ENCODE results near the gene TEAD1.

TEAD1 gene

GRCh38 chr11:12667646-12668045 lies 6.6 kb upstream of the TEAD1 start:
- DNase-seq: no peak

DNA sequence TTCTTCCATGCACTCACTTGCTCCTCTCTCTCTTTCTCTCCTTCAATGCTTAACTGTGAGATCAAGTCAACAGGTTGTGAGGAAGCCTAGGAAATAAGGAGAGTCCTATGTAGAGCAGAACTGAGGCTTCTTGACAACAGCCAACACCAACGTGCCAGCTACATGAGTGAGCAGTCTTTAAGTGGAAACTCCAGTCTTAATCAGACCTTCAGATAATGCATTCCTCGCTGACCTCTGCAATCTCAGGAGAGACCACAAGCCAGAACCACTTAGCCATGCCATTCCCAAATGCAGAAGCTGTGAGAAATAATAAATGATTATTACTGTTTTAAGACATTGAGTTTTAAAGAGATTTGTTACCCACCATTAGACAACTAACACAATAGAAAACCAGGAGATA lies 6.1 kb upstream of the TEAD1 start:
- no peak for DNase-seq

DNA sequence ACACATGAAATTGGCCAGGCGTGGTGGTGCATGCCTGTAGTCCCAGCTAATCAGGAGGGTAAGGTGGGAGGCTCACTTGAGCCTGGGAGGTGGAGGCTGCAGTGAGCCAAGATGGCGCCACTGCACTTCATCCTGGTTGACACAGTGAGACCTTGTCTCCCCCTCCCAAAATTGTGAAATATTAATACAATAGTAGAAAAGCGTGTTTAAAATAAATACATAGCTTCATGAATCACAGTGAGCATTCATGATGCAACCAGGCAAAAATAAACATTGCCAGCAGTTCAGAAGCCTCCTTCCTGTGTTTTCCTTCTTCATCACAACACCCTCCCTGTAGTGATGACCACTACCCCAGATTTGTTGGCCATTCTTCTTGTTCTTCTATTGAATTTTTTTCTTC lies 4.3 kb upstream of the TEAD1 start:
- DNase-seq: no peak

DNA sequence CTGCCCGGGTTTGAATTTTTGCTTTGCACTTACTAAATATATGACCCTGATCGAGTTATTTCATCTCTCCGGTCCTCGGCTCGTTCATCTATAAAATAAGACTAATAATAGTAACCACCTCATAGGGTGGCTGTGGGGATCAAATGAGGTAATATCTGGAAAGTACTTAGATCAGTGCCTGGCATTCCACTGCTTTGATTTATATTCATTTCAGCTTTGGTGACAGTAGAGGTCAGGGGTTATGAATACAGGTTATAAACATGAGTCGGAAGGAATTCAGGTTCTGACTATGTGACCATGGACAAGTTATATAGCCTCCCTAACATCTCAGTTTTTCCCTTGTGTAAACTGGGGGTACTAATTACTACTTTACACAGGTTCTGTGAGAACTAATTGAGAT lies 2.9 kb upstream of the TEAD1 start:
- no peak for DNase-seq

GRCh38 chr11:12673601-12673923 lies 659 bp upstream of the TEAD1 start:
- DNase-seq: no peak

- no peak for DNase-seq
Observed at GRCh38 chr11:12674571-12674935, 332 bp downstream of the TEAD1 start.

GRCh38 chr11:12674936-12675696 lies 895 bp downstream of the TEAD1 start:
- no peak for DNase-seq

GRCh38 chr11:12675951-12676711 lies 1.9 kb downstream of the TEAD1 start:
- DNase-seq: no peak

DNA sequence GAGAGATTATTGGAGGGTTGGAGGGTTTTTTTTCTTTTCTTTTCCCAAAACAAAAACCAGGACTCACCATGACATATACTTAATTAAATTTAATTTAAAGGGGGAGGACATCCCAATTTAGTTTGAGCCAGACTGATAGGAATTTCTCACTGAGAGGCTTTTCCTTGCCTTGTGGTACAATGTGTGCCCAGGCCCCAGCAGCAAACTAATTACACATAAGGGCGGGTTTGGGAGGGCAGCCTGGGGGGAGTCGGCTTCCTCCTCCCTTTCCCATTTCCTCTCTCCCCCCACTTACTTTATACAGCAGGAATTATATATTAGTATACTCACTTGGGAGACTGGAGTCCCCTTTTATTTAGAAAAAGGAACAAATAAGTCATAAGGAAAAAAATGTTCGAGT lies 2.9 kb downstream of the TEAD1 start:
- DNase-seq: no peak

DNA sequence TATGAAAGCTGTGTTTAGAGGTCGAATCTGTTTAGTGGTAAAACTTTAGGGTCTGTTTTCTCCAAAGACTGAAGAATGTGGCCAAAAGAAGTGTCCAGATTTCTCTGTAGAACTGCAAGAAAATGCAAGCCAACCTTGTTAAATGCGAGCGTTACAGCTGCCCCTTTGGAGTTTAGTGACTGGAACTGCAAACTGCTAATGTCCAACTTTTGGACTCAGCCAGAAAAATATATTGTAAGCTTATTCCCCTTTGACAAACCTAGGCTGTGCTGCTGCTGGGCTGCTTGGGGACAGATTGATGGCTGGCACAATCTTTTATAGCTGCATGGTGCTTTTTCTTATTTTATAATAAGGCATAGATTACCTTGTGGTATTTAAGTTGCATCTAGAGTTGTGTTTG lies 3.9 kb downstream of the TEAD1 start:
- no peak for DNase-seq

GRCh38 chr11:12678991-12679390 lies 4.8 kb downstream of the TEAD1 start:
- no peak for DNase-seq

- no peak for DNase-seq
Observed at GRCh38 chr11:12679471-12679870, 5.2 kb downstream of the TEAD1 start.

DNA sequence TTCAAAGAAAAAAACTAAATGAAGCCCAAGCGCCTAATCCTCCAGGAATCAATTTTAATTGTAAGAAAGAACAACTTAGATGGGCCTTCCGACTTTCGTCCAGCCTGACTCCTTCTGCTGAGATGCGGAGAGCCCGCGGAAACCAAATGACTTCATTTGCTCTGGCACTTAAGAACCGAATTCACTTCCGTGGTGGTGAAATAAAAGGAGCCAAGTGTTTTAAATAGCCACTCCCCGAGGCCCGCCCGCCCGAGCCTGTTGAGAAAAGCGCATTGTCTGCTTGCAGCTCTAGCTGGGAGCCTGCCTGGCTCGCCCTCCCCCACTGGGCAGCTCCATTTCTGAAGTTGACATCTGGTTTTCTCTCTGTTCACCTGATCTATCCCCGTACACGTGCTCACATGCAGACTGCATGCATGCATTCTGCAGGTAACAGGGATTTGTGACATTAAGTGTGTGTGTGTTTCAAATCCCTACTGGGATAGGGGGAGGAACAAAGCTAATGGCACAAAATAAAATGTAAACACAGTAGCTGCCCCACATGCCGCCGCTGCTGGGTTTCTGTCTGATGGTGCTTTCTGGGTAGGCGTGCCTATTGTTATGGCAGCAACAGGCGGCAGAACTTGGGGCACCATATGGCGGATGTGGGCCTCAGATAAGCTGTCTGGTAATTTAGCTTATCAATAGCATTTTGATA lies 6.2 kb downstream of the TEAD1 start:
- peak; percentile 78 for DNase-seq

- DNase-seq: no peak
Observed at GRCh38 chr11:12680940-12681258, 6.7 kb downstream of the TEAD1 start.

DNA sequence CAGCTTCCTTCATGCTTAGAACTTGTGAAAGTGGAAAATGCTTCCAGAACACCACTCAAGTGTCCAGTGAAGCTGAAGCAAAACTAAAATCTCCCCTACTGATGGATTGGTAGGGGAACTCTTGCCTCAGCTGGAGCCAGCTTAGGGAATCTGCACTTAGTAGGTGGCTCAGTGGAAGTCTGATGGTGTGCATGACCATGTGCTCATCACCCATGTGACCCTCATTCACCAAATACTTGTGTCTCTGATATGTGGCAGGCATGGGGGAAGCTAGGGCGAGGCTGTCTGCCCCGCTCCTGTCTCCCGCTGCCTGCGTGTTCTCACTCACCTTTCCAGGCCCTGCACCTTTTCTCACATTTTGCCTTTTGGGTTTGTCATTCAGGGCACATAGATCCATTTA lies 7.2 kb downstream of the TEAD1 start:
- DNase-seq: no peak

DNA sequence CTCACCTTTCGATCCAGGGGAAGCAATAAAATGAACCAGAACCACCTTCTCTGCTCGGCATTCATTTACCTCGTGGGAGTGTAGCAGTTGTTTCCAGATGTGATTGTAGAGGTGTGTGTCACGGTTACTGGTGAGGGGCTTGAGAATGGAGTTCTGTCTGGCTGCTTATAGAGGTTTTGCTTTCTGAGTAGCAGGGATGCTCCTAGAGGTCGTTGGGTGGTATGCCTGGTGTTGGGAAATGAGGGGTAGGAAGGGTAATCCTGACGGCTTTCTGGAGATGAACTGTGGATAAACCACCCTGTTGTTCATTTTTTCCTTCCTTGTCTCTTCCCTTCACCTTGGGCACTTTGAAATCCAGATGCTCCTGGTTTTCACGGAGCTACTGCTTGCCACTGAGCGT lies 8.1 kb downstream of the TEAD1 start:
- DNase-seq: no peak

DNA sequence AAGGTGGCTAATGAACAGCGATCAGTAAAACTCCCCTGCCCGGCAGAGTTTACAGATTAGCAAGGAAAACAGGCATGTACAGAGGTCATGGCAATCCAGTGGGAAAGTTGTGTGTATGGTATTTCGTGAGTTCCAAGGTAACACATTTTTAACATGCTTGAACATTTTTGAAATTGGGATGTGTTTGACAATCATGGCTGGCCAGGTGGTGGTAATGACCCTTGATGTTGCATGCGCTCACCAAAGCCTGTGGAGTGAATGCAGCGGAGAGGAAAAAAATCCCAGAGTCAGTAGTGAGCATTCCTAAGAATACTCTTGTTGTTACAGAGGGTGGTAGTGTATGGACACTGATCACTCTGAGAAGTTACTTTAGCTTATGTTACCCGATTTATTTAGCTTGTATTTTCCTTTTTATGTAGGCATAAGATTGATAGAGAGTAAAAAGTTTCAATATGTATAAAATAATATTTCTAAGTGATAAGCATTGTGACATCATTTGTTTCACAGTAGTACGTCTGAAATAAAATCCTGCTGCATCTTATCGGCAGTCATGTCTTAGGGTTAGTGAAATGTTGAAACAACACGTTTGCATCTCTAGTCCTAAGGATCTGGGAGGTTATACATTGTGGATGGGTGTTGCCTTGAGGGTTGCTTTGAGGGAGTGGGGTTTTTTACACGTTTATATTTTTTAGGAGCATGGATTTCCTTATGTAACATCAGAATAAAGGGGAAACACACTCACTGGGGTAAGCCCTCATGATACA lies 8.7 kb downstream of the TEAD1 start:
- DNase-seq: no peak

DNA sequence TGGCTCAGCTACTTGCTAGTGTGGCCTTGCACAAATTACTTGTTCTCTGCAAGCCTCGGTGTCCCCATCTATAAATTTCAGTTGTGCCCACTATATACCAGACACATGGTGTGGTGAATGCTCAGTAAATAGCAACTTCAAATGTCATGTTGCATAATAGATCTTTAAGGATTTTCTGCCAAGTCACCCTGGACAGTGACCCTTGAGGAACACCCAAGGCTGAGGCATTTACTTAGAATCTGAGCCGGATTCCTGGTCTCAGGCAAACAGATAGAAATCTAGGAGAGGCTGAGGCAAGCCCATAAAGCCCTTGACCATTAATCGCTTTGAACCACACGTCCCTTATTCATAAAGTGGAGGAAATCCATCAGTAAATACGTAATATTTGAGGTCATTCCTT lies 9.7 kb downstream of the TEAD1 start:
- DNase-seq: no peak

- DNase-seq: no peak
Observed at GRCh38 chr11:12684315-12684714, 10.1 kb downstream of the TEAD1 start.

- no peak for DNase-seq
Observed at GRCh38 chr11:12684816-12685215, 10.6 kb downstream of the TEAD1 start.

- no peak for DNase-seq
Observed at GRCh38 chr11:12685229-12685628, 11.0 kb downstream of the TEAD1 start.

DNA sequence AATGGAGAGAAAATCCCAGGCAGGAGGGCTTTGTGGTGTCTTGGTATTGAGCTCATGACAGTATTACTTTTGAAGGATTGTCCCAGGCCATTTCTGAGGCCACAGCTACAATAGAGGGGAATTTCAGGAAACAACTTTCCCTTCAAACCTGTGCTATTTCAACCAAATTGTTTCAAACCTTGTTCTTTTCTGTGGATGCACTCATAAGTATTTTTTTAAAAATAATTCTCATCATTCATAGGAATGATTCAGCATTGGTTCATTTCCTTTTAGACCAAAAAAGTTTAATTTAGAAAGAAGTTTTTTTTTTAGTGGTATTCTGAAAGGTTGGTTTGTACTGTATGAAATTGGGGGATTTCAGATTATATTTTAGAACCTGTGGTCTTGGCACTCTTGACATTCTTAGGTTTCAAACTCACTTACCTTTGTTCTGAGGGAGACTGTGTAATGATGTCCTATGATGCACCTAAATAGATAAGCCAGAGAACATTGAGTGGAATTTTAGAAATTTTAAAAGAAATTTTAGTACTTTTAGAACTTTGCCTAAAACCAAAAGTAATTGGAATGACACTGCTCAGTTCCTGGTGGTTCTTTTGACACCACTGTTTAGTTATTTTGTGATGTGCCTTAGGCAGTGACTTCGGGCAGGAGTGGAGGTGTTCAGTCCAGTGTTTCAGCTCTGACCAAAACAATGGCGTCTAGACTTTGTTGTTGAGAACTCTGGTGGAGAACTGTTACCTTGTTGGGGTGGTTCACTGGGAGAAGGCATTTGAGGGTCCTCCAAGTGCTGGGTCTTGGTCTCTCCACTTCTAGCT lies 12.2 kb downstream of the TEAD1 start:
- DNase-seq: no peak

GRCh38 chr11:12687216-12687623 lies 13.0 kb downstream of the TEAD1 start:
- DNase-seq: no peak
